GM12878 (cell line): Measurements from ENCODE around the gene ARSA. TPM values are rescaled to one million over a fixed set of nuclear protein-coding genes. Genes with fewer than 3 reads are reported as not detected.

ENCODE experiments used
- ATAC-seq: fragments of 200-7000 bp; cut with Tn5 transposase; 3 replicates; pipeline ENCODE4 v1.9.1; 2020; ENCODE audit warnings: mild to moderate bottlenecking, moderate library complexity
- BruUV-seq: library from RNA; stranded (reverse); fragments of 400-500 nt; replicated peaks from 2 replicates; lab custom pipeline; 2021; lab: Mats Ljungman, UMichigan
- CTCF ChIA-PET: fragments of 300-600 bp; sonication (Branson Sonifier 250); formaldehyde crosslinking; extraction: SDS; loops from one replicate; lab custom pipeline; 2021; ENCODE audit warnings: inconsistent platforms; lab: Yijun Ruan, JAX
- POLR2A ChIA-PET: fragments of 350-600 bp; formaldehyde crosslinking; extraction: SDS; loops from one replicate; lab custom pipeline; 2021; ENCODE audit warnings: inconsistent platforms; lab: Charles Lee
- RAD21 ChIA-PET: fragments of 300-600 bp; sonication (Branson Sonifier 250); formaldehyde crosslinking; loops from one replicate; lab custom pipeline; 2023; ENCODE audit warnings: antibody characterized with exemption; ENCODE audit not compliant: unreplicated experiment; lab: Charles Lee
- SMC1A ChIA-PET: fragments of 300-600 bp; sonication (Branson Sonifier 250); formaldehyde crosslinking; loops from one replicate; lab custom pipeline; 2023; ENCODE audit not compliant: unreplicated experiment, uncharacterized antibody; lab: Charles Lee
- DNase-seq: peaks from one replicate; pipeline ENCODE4 v3.0.0-alpha.2; 2011; ENCODE audit warnings: low read depth, low spot score
- FAIRE-seq: peaks from 3 replicates; lab custom pipeline; 2011; peaks lifted over from hg19 to GRCh38; lab: Jason Lieb, UNC
- H2AFZ ChIP-seq: 2 replicates; pipeline ENCODE4 v1.6.0; 2011; ENCODE audit warnings: low read depth, low read length, control low read depth; ENCODE audit not compliant: control insufficient read depth
- H3K27ac ChIP-seq: 2 replicates; pipeline ENCODE4 v1.5.1; 2011; ENCODE audit warnings: control low read depth; ENCODE audit not compliant: control insufficient read depth, insufficient read depth
- H3K27me3 ChIP-seq, 2 experiments: replicated peaks in 1 of 2; 2 replicates each; pipeline versions ENCODE4 v1.6.0 to v1.6.1; 2011; ENCODE audit warnings: low read length in 1 of 2; ENCODE audit not compliant: control insufficient read depth in 2 of 2, insufficient read depth in 2 of 2
- H3K36me3 ChIP-seq, 2 experiments: 2 replicates each; pipeline ENCODE4 v1.5.1; 2011; ENCODE audit warnings: low read length in 1 of 2; ENCODE audit not compliant: control insufficient read depth in 2 of 2, insufficient read depth in 2 of 2
- H3K4me1 ChIP-seq: 2 replicates; pipeline ENCODE4 v1.6.1; 2011; ENCODE audit warnings: mild to moderate bottlenecking, low read length, moderate library complexity, mixed read lengths; ENCODE audit not compliant: control insufficient read depth, insufficient read depth
- H3K4me2 ChIP-seq: 2 replicates; pipeline ENCODE4 v1.6.0; 2011; ENCODE audit warnings: control low read depth; ENCODE audit not compliant: control insufficient read depth, insufficient read depth
- H3K4me3 ChIP-seq: fragments of 200-600 bp; sonication (generic); 2 replicates; pipeline ENCODE4 v1.5.1; 2016
- H3K79me2 ChIP-seq: 2 replicates; pipeline ENCODE4 v1.6.0; 2011; ENCODE audit warnings: low read length; ENCODE audit not compliant: control insufficient read depth, insufficient read depth
- H3K9ac ChIP-seq: 2 replicates; pipeline ENCODE4 v1.8.0; 2011; ENCODE audit warnings: low read length, control low read depth, mixed read lengths; ENCODE audit not compliant: control insufficient read depth, insufficient read depth
- H3K9me3 ChIP-seq: replicated peaks from 3 replicates; pipeline ENCODE4 v1.5.1; 2011; ENCODE audit warnings: mild to moderate bottlenecking, low read length; ENCODE audit not compliant: control insufficient read depth, insufficient read depth
- H4K20me1 ChIP-seq: 2 replicates; pipeline ENCODE4 v1.6.0; 2011; ENCODE audit not compliant: control insufficient read depth, insufficient read depth
- ESRRA ChIP-seq: IDR thresholded peaks from 2 replicates; pipeline ENCODE4 v1.6.1; 2012; ENCODE audit warnings: mild to moderate bottlenecking, low read length, improper control_type of control experiment
- MYC ChIP-seq: IDR thresholded peaks from 2 replicates; pipeline ENCODE4 v1.6.1; 2011; ENCODE audit warnings: mild to moderate bottlenecking, low read length, moderate library complexity, inconsistent platforms; ENCODE audit not compliant: insufficient read depth, insufficient replicate concordance, insufficient read length, severe bottlenecking
- SMARCA5 ChIP-seq: fragments of 450-650 bp; IDR thresholded peaks from 2 replicates; pipeline ENCODE4 v1.6.1; 2017; ENCODE audit warnings: mild to moderate bottlenecking
- SMC3 ChIP-seq: IDR thresholded peaks from 2 replicates; pipeline ENCODE4 v1.6.1; 2011; ENCODE audit warnings: low read length, improper control_type of control experiment, borderline replicate concordance
- TARDBP ChIP-seq: IDR thresholded peaks from 2 replicates; pipeline ENCODE4 v1.6.1; 2016; ENCODE audit warnings: borderline replicate concordance
- ZSCAN29 ChIP-seq: fragments of 450-650 bp; IDR thresholded peaks from 2 replicates; pipeline ENCODE4 v1.6.1; 2017; ENCODE audit warnings: mild to moderate bottlenecking, moderate library complexity
- WGBS: methylation state at CpG from one replicate; pipeline ENCODE4 v1.1.6; 2016; ENCODE audit warnings: low lambda C conversion rate; ENCODE audit not compliant: insufficient replicate concordance, insufficient coverage; ENCODE audit errors: missing lambda C conversion rate; 5-methylcytosine and 5-hydroxymethylcytosine counted together
- in situ Hi-C: fragments of 300-500 bp; cut with MboI; formaldehyde crosslinking; loops from 9 replicates; pipeline ENCODE4 v1.14.3; 2018; ENCODE audit warnings: mixed read lengths
- intact Hi-C: fragments of 100-400 bp; cut with micrococcal nuclease; formaldehyde crosslinking; loops from one replicate; pipeline ENCODE4 v1.14.2; 2022; ENCODE audit not compliant: unreplicated experiment
- polyA plus RNA-seq, 11 experiments: library from polyadenylated mRNA; depleted of rRNA in 4 of 11; unstranded in 6 of 11; stranded (reverse) in 5 of 11; fragments of >200 nt; fragmentation: Nextera tagmentation in 4 of 11; fragmentation: Illumina TruSeq in 1 of 11; extraction: Ambion mirVana in 4 of 11; extraction: Trizol in 1 of 11; gene quantifications; 1 replicate in 1 of 11; 2 replicates in 10 of 11; pipeline versions ENCODE4 v1.2.1 to v1.2.3, GENCODE V29; 2011 to 2016; ENCODE audit warnings: inconsistent platforms in 2 of 11, missing spikeins in 2 of 11, low read depth in 1 of 11
- total RNA-seq, 4 experiments: library from RNA; depleted of rRNA in 3 of 4; stranded (reverse); fragments of >200 nt in 3 of 4; fragmentation: Illumina TruSeq in 1 of 4; extraction: Trizol in 1 of 4; gene quantifications; 2 replicates each; pipeline versions ENCODE4 v1.2.1 to v1.2.3, GENCODE V29; 2013 to 2021
- TF ChIP-seq, protein P1 (sequence below): fragments of 450-650 bp; IDR thresholded peaks from 2 replicates; pipeline ENCODE4 v1.6.1; 2014; ENCODE audit warnings: mild to moderate bottlenecking

Gene ARSA
- total and polyA plus RNA-seq, 10 of the 15 experiments (the other 5 are each of a cell fraction or from before 2014, with no cell fraction given): 0.39 to 26.3 (median 9.8) TPM

DNA sequence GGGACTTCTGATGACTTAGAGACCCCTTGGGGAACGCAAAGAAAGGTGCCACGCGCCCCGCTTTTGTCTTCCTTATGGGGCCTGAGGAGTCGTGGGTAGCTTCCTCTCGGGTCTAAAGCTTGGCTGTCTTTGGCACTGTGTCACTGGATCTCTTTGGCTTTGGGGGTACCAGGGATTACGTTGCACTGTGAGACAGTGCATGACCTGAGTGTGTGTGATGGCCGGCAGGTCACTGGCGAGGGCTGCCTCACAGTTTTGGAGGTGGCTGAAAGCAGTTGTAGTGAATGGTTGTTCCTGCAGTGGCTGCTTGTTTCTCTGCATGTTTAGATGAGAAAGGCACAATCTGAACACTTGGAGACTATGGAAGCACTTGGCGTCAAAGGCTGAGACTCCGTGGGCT is 5.8 kb upstream of the ARSA start:
- H3K27ac ChIP-seq: no peak overlapping the region
- H3K9ac ChIP-seq: no peak overlapping the region
- no peak overlapping the region for H2AFZ ChIP-seq
- ATAC-seq (no peak), FAIRE-seq (no peak), DNase-seq (no peak)
- H3K4me3 ChIP-seq: no peak overlapping the region
- H3K9me3 ChIP-seq: no peaks in the 10 kb centered on the region; the same call in 2 of the 3 replicates
- no peaks in the 10 kb centered on the region; a peak in 1 of 4 replicates for H3K27me3 ChIP-seq
- TF ChIP-seq ZSCAN29 (no peak), ESRRA (no peak), MYC (no peak), SMC3 (no peak)
- TF ChIP-seq, protein P1, sequence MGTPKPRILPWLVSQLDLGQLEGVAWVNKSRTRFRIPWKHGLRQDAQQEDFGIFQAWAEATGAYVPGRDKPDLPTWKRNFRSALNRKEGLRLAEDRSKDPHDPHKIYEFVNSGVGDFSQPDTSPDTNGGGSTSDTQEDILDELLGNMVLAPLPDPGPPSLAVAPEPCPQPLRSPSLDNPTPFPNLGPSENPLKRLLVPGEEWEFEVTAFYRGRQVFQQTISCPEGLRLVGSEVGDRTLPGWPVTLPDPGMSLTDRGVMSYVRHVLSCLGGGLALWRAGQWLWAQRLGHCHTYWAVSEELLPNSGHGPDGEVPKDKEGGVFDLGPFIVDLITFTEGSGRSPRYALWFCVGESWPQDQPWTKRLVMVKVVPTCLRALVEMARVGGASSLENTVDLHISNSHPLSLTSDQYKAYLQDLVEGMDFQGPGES: no peak
- H4K20me1 ChIP-seq: no peaks in the 10 kb centered on the region
- POLR2A ChIA-PET: no interaction called here
- peaks cover 2% of the 10 kb centered on the region; the same call in 1 of the 2 replicates for H3K4me1 ChIP-seq
- in situ Hi-C loops: no loop called here
- H3K36me3 ChIP-seq: no peaks in the 10 kb centered on the region
- H3K4me2 ChIP-seq: no peak overlapping the region
- intact Hi-C loops: no loop called here
- RAD21 ChIA-PET: no interaction called here
- WGBS: 64% methylated on average over 11 of the region's 11 CpGs
- CTCF ChIA-PET: interaction anchor here (0.6 to 2.7 kb wide), 4 partner anchors 13 to 66 kb away, joined by 3 to 16 read pairs (median 6); no protein-coding TSS in a partner anchor
- no peaks in the 10 kb centered on the region for H3K79me2 ChIP-seq
- no TSS peak for BruUV-seq
- SMC1A ChIA-PET: interaction anchor here (2.1 kb wide), 1 partner anchor 12 kb away, joined by 6 read pairs; no protein-coding TSS in a partner anchor

DNA sequence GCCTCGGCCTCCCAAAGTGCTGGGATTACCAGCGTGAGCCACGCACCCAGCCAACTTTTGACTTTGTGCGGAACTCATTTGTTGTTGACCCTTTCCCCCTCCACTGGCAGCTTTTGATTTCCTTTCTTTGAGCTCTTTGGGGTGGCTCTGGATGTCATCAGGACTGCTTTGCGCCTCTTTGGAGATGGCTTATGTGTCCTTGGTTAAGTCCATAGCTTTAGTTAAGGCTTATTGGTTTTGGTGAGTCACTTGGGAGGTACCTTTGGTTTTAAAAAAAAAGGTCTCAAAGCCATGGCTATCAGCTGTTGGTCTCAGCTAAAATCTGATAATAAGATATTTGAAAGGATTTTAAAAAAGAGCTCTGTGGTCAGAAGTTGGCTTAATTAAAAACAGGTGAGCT is 5.1 kb upstream of the ARSA start:
- in situ Hi-C loops (no loop called here), intact Hi-C loops (no loop called here)
- Histone ChIP-seq H3K36me3 (no peaks in the 10 kb centered on the region), H3K4me3 (no peak overlapping the region), H3K4me1 (peaks cover 5% of the 10 kb centered on the region; the same call in 1 of the 2 replicates), H3K27me3 (no peaks in the 10 kb centered on the region; a peak in 1 of 4 replicates), H3K9me3 (no peaks in the 10 kb centered on the region; the same call in 2 of the 3 replicates), H3K79me2 (no peaks in the 10 kb centered on the region), H2AFZ (no peak overlapping the region), H4K20me1 (no peaks in the 10 kb centered on the region), H3K9ac (no peak overlapping the region), H3K27ac (no peak overlapping the region), H3K4me2 (no peak overlapping the region)
- ChIA-PET RAD21 (interaction anchor here (1.0 kb wide), 1 partner anchor 12 kb away, joined by 3 read pairs; no protein-coding TSS in a partner anchor), SMC1A (interaction anchor here (2.1 kb wide), 1 partner anchor 11 kb away, joined by 6 read pairs; no protein-coding TSS in a partner anchor), POLR2A (no interaction called here), CTCF (interaction anchor here (0.6 to 2.7 kb wide), 4 partner anchors 12 to 67 kb away, joined by 3 to 16 read pairs (median 6); no protein-coding TSS in a partner anchor)
- FAIRE-seq (no peak), ATAC-seq (no peak), DNase-seq (no peak)
- 66% methylated on average over 5 of the region's 5 CpGs for WGBS
- no TSS peak for BruUV-seq
- TF ChIP-seq TARDBP (no peak), SMARCA5 (no peak)
